Measurements from ENCODE around the gene CATSPERD.

The CATSPERD gene

GRCh38 chr19:5801796-5802619 lies 81.6 kb downstream of the CATSPERD start:
- no peak overlapping the region for H3K4me3 ChIP-seq (ENCODE audit: severe bottlenecking)
- ATAC-seq (ENCODE audit: low read depth) (no peak), DNase-seq (ENCODE audit: low spot score) (no peak)
- TF ChIP-seq CTCF (IDR thresholded peaks at IDR 0.05; ENCODE audit: poor library complexity, severe bottlenecking), result no peak
- peaks cover 12% of the 10 kb centered on the region for H3K27me3 ChIP-seq (ENCODE audit: insufficient read depth, poor library complexity, severe bottlenecking)
- H3K4me1 ChIP-seq (ENCODE audit: insufficient read depth, poor library complexity, severe bottlenecking), result no peaks in the 10 kb centered on the region
- H3K9me3 ChIP-seq (ENCODE audit: severe bottlenecking), result no peaks in the 10 kb centered on the region
- H3K27ac ChIP-seq (ENCODE audit: poor library complexity, severe bottlenecking), result no peak overlapping the region
- no peaks in the 10 kb centered on the region for H3K36me3 ChIP-seq (ENCODE audit: low read depth)

- peak overlapping the region; percentile 6 for H3K4me3 ChIP-seq (ENCODE audit: severe bottlenecking)
- no peak for TF ChIP-seq CTCF (IDR thresholded peaks at IDR 0.05; ENCODE audit: poor library complexity, severe bottlenecking)
- H3K27ac ChIP-seq (ENCODE audit: poor library complexity, severe bottlenecking), result no peak overlapping the region
- no peaks in the 10 kb centered on the region for H3K4me1 ChIP-seq (ENCODE audit: insufficient read depth, poor library complexity, severe bottlenecking)
- ATAC-seq (ENCODE audit: low read depth) (no peak), DNase-seq (ENCODE audit: low spot score) (no peak)
- H3K36me3 ChIP-seq (ENCODE audit: low read depth), result no peaks in the 10 kb centered on the region
- H3K9me3 ChIP-seq (ENCODE audit: severe bottlenecking), result no peaks in the 10 kb centered on the region
- peaks cover 12% of the 10 kb centered on the region for H3K27me3 ChIP-seq (ENCODE audit: insufficient read depth, poor library complexity, severe bottlenecking)
Measured at GRCh38 chr19:5803441-5803751, 83.0 kb downstream of the CATSPERD start.

GRCh38 chr19:5803752-5804515 lies 83.5 kb downstream of the CATSPERD start:
- H3K27me3 ChIP-seq (ENCODE audit: insufficient read depth, poor library complexity, severe bottlenecking), result peaks cover 12% of the 10 kb centered on the region
- ATAC-seq (ENCODE audit: low read depth), result peak; percentile 88
- peak; percentile 80 for DNase-seq (ENCODE audit: low spot score)
- peak; percentile 92 for TF ChIP-seq CTCF (IDR thresholded peaks at IDR 0.05; ENCODE audit: poor library complexity, severe bottlenecking)
- H3K4me1 ChIP-seq (ENCODE audit: insufficient read depth, poor library complexity, severe bottlenecking), result no peaks in the 10 kb centered on the region
- H3K9me3 ChIP-seq (ENCODE audit: severe bottlenecking), result no peaks in the 10 kb centered on the region
- H3K27ac ChIP-seq (ENCODE audit: poor library complexity, severe bottlenecking), result no peak overlapping the region
- no peaks in the 10 kb centered on the region for H3K36me3 ChIP-seq (ENCODE audit: low read depth)
- peak overlapping the region; percentile 6 for H3K4me3 ChIP-seq (ENCODE audit: severe bottlenecking)

GRCh38 chr19:5804516-5805461 lies 84.4 kb downstream of the CATSPERD start, which contains the start of gene NRTN:
Gene NRTN, plus strand, starts transcription at chr19:5805067. Its CDS starts 19,099 bp downstream, at chr19:5824166.
- H3K4me1 ChIP-seq (ENCODE audit: insufficient read depth, poor library complexity, severe bottlenecking), result no peaks in the 10 kb centered on the region
- peak within 1 kb of the TSS; percentile 25 for H3K4me3 ChIP-seq (ENCODE audit: severe bottlenecking)
- ATAC-seq (ENCODE audit: low read depth) (no peak), DNase-seq (ENCODE audit: low spot score) (no peak)
- no peak for TF ChIP-seq CTCF (IDR thresholded peaks at IDR 0.05; ENCODE audit: poor library complexity, severe bottlenecking)
- no peaks in the 10 kb centered on the region for H3K36me3 ChIP-seq (ENCODE audit: low read depth)
- peaks cover 12% of the 10 kb centered on the region for H3K27me3 ChIP-seq (ENCODE audit: insufficient read depth, poor library complexity, severe bottlenecking)
- no peaks in the 10 kb centered on the region for H3K9me3 ChIP-seq (ENCODE audit: severe bottlenecking)
- no peak within 1 kb of the TSS for H3K27ac ChIP-seq (ENCODE audit: poor library complexity, severe bottlenecking)
